Measurements from ENCODE around the gene TTC3. TPM values are rescaled to one million over a fixed set of nuclear protein-coding genes. Genes with fewer than 3 reads are reported as not detected.

Gene TTC3
- total and polyA plus RNA-seq, 10 of the 15 experiments (the other 5 are each of a cell fraction or from before 2014, with no cell fraction given), result 23.1 to 94.9 (median 72.7) TPM

- H3K4me3 ChIP-seq, result no peak overlapping the region
- H3K9me3 ChIP-seq (replicated peaks; ENCODE audit: control insufficient read depth, insufficient read depth, low read length), result no peaks in the 10 kb centered on the region
- no peaks in the 10 kb centered on the region for H3K27me3 ChIP-seq (replicated peaks in 1 of 2; ENCODE audit: control insufficient read depth in 2 of 2, insufficient read depth in 2 of 2, low read length in 1 of 2)
- no peaks in the 10 kb centered on the region for H3K79me2 ChIP-seq (ENCODE audit: control insufficient read depth, insufficient read depth, low read length)
- WGBS (ENCODE audit: insufficient coverage, insufficient replicate concordance, low lambda C conversion rate, missing lambda C conversion rate), result 97% methylated on average over 3 of the region's 3 CpGs
- no peak for DNase-seq (ENCODE audit: low read depth, low spot score)
- H3K27ac ChIP-seq (ENCODE audit: control insufficient read depth, insufficient read depth), result no peak overlapping the region
- CTCF ChIA-PET, result interaction anchor here (2.9 kb wide), 1 partner anchor 16 kb away, joined by 7 read pairs; no protein-coding TSS in a partner anchor
- no peak for FAIRE-seq
- H3K9ac ChIP-seq (ENCODE audit: control insufficient read depth, insufficient read depth, low read length), result no peak overlapping the region
- no peaks in the 10 kb centered on the region for H4K20me1 ChIP-seq (ENCODE audit: control insufficient read depth, insufficient read depth)
- POLR2A ChIA-PET, result interaction anchor here (1.5 kb wide), 1 partner anchor 12 kb away, joined by 3 read pairs; no protein-coding TSS in a partner anchor
- RAD21 ChIA-PET (ENCODE audit: unreplicated experiment), result no interaction called here
- ATAC-seq, result no peak
- TF ChIP-seq POU2F2 (IDR thresholded peaks at IDR 0.05; ENCODE audit: borderline replicate concordance, low read depth, low read length), result no peak
- no peak for TF ChIP-seq POLR2AphosphoS5 (IDR thresholded peaks at IDR 0.05; ENCODE audit: low read length)
- TF ChIP-seq NFYA (IDR thresholded peaks at IDR 0.05; ENCODE audit: borderline replicate concordance, low read depth, low read length), result no peak
- TF ChIP-seq BRCA1 (IDR thresholded peaks at IDR 0.05; ENCODE audit: low read depth, low read length), result no peak
- intact Hi-C loops (cut with micrococcal nuclease; ENCODE audit: unreplicated experiment) (no loop called here), in situ Hi-C loops (cut with MboI) (no loop called here)
- no peak overlapping the region for H2AFZ ChIP-seq (ENCODE audit: control insufficient read depth, low read depth, low read length)
- BruUV-seq (replicated peaks), result no TSS peak
- H3K4me1 ChIP-seq (ENCODE audit: control insufficient read depth, insufficient read depth, low read length), result no peaks in the 10 kb centered on the region
- H3K36me3 ChIP-seq (ENCODE audit: control insufficient read depth in 2 of 2, insufficient read depth in 2 of 2, low read length in 1 of 2), result peaks cover 4 to 12% of the 10 kb centered on the region in 2 experiments
- H3K4me2 ChIP-seq (ENCODE audit: control insufficient read depth, insufficient read depth), result no peak overlapping the region
- SMC1A ChIA-PET (ENCODE audit: uncharacterized antibody, unreplicated experiment), result interaction anchor here (0.6 to 2.1 kb wide), 5 partner anchors 9 to 105 kb away, joined by 3 to 5 read pairs (median 3); no protein-coding TSS in a partner anchor
Measured at GRCh38 chr21:37172646-37173045, 99.6 kb downstream of the TTC3 start.

GRCh38 chr21:37176716-37177115, 103.7 kb downstream of the TTC3 start:
- RAD21 ChIA-PET (ENCODE audit: unreplicated experiment), result interaction anchor here (1.9 kb wide), 1 partner anchor 10 kb away, joined by 6 read pairs; no protein-coding TSS in a partner anchor
- DNase-seq (ENCODE audit: low read depth, low spot score) (no peak), ATAC-seq (no peak), FAIRE-seq (no peak)
- Histone ChIP-seq H3K4me2 (ENCODE audit: control insufficient read depth, insufficient read depth) (no peak overlapping the region), H3K4me1 (ENCODE audit: control insufficient read depth, insufficient read depth, low read length) (no peaks in the 10 kb centered on the region), H3K79me2 (ENCODE audit: control insufficient read depth, insufficient read depth, low read length) (no peaks in the 10 kb centered on the region), H3K27me3 (replicated peaks in 1 of 2; ENCODE audit: control insufficient read depth in 2 of 2, insufficient read depth in 2 of 2, low read length in 1 of 2) (no peaks in the 10 kb centered on the region), H3K9me3 (replicated peaks; ENCODE audit: control insufficient read depth, insufficient read depth, low read length) (no peaks in the 10 kb centered on the region), H3K4me3 (no peak overlapping the region), H4K20me1 (ENCODE audit: control insufficient read depth, insufficient read depth) (no peaks in the 10 kb centered on the region), H2AFZ (ENCODE audit: control insufficient read depth, low read depth, low read length) (no peak overlapping the region), H3K9ac (ENCODE audit: control insufficient read depth, insufficient read depth, low read length) (no peak overlapping the region), H3K27ac (ENCODE audit: control insufficient read depth, insufficient read depth) (no peak overlapping the region), H3K36me3 (ENCODE audit: control insufficient read depth in 2 of 2, insufficient read depth in 2 of 2, low read length in 1 of 2) (peaks cover 3 to 11% of the 10 kb centered on the region in 2 experiments)
- POLR2A ChIA-PET, result interaction anchor here (0.5 to 1.5 kb wide), 2 partner anchors 10 to 207 kb away, joined by 4 to 5 read pairs; no protein-coding TSS in a partner anchor
- intact Hi-C loops (cut with micrococcal nuclease; ENCODE audit: unreplicated experiment), result no loop called here
- 84% methylated on average over 5 of the region's 5 CpGs for WGBS (ENCODE audit: insufficient coverage, insufficient replicate concordance, low lambda C conversion rate, missing lambda C conversion rate)
- SMC1A ChIA-PET (ENCODE audit: uncharacterized antibody, unreplicated experiment), result no interaction called here
- in situ Hi-C loops (cut with MboI), result no loop called here
- CTCF ChIA-PET, result no interaction called here
- no TSS peak for BruUV-seq (replicated peaks)
- TF ChIP-seq RELA (IDR thresholded peaks at IDR 0.05; ENCODE audit: borderline replicate concordance, partially characterized antibody) (no peak), CEBPZ (IDR thresholded peaks at IDR 0.05; ENCODE audit: low read depth, low read length) (no peak), TCF3 (IDR thresholded peaks at IDR 0.05; ENCODE audit: borderline replicate concordance, insufficient read depth, low read depth, low read length) (no peak), CBX5 (IDR thresholded peaks at IDR 0.05; ENCODE audit: low read depth) (no peak), STAT3 (IDR thresholded peaks at IDR 0.05; ENCODE audit: low read depth, low read length) (no peak), GABPA (IDR thresholded peaks at IDR 0.05; ENCODE audit: low read depth) (no peak), SUPT20H (IDR thresholded peaks at IDR 0.05; ENCODE audit: borderline replicate concordance, control insufficient read depth, low read depth, low read length) (no peak), JUND (IDR thresholded peaks at IDR 0.05; ENCODE audit: low read depth, low read length) (no peak), SMC3 (IDR thresholded peaks at IDR 0.05; ENCODE audit: borderline replicate concordance, low read length) (no peak), MTA3 (IDR thresholded peaks at IDR 0.05; ENCODE audit: borderline replicate concordance, low read length) (no peak), KLF5 (IDR thresholded peaks at IDR 0.05; ENCODE audit: partially characterized antibody) (no peak), EZH2 (IDR thresholded peaks at IDR 0.05; ENCODE audit: borderline replicate concordance, control insufficient read depth, low read depth, low read length) (no peak)

Data from GM12878 (cell line).